A549 (cell line): ENCODE measurements around the gene NFE2.

Source experiments
- CTCF ChIP-seq: fragments of >200 bp; sonication (Bioruptor Twin); formaldehyde crosslinking; IDR thresholded peaks from 3 replicates; pipeline ENCODE4 v1.5.1; 2016
- ELK1 ChIP-seq: fragments of 150-350 bp; IDR thresholded peaks from 2 replicates; pipeline ENCODE4 v1.6.1; 2014; ENCODE audit warnings: low read depth, mild to moderate bottlenecking, low read length
- FOXS1 ChIP-seq: fragments of 250-450 bp; sonication (Bioruptor Pico); IDR thresholded peaks from 2 replicates; pipeline ENCODE4 v1.5.0; 2020; ENCODE audit warnings: mild to moderate bottlenecking, moderate library complexity
- JUN ChIP-seq, 2 experiments: fragments of >200 bp; sonication (Bioruptor Twin); formaldehyde crosslinking; IDR thresholded peaks; 2 replicates in 1 of 2; 3 replicates in 1 of 2; pipeline ENCODE4 v1.6.1; 2016 to 2017
- JUNB ChIP-seq: fragments of >200 bp; sonication (Bioruptor Twin); formaldehyde crosslinking; IDR thresholded peaks from 2 replicates; pipeline ENCODE4 v1.6.1; 2016
- MAFK ChIP-seq: fragments of 450-650 bp; IDR thresholded peaks from 2 replicates; pipeline ENCODE4 v1.6.1; 2014; ENCODE audit not compliant: partially characterized antibody
- POLR2A ChIP-seq: IDR thresholded peaks from 2 replicates; pipeline ENCODE4 v1.6.1; 2012; ENCODE audit warnings: mild to moderate bottlenecking, low read length
- RAD21 ChIP-seq, 2 experiments: fragments of >200 bp in 1 of 2; sonication (Bioruptor Twin) in 1 of 2; formaldehyde crosslinking in 1 of 2; IDR thresholded peaks in 1 of 2; conservative IDR thresholded peaks in 1 of 2; 2 replicates in 1 of 2; 3 replicates in 1 of 2; pipeline ENCODE4 v1.6.1; 2012 to 2018; ENCODE audit warnings: inconsistent platforms in 1 of 2
- RCOR1 ChIP-seq: fragments of 150-350 bp; IDR thresholded peaks from 2 replicates; pipeline ENCODE4 v1.6.1; 2014; ENCODE audit warnings: antibody characterized with exemption, low read length, low read depth
- ZC3H11A ChIP-seq: fragments of 450-650 bp; IDR thresholded peaks from 2 replicates; pipeline ENCODE4 v1.6.1; 2014; ENCODE audit warnings: antibody characterized with exemption, mild to moderate bottlenecking

- TF ChIP-seq FOXS1 (CRISPR knock-in tag) = no peak
- no peak for TF ChIP-seq ELK1
- no peak for TF ChIP-seq RAD21 (conservative IDR thresholded peaks at IDR 0.05 in 1 of 2, IDR thresholded peaks at IDR 0.05 in 1 of 2)
- TF ChIP-seq CTCF = no peak
- no peak for TF ChIP-seq RCOR1
- TF ChIP-seq JUNB = no peak
- TF ChIP-seq JUN (IDR thresholded peaks at IDR 0.05) = no peak
- TF ChIP-seq ZC3H11A = no peak
- no peak for TF ChIP-seq MAFK
- TF ChIP-seq POLR2A = no peak
These were observed 43.5 kb downstream of the NFE2 start for GRCh38 chr12:54257332-54257731.
